Liver (tissue), 9 donors: ENCODE measurements around the gene ERBIN. TPM values are rescaled to one million over a fixed set of nuclear protein-coding genes. Genes with fewer than 3 reads are reported as not detected.
A peak's percentile ranks its signal among the peaks of the same experiment; 100 is the strongest.

Experiments
- DNase-seq: peaks from one replicate; pipeline ENCODE4 v3.0.0-alpha.2; 2017; ENCODE audit warnings: low spot score
- H3K27ac ChIP-seq, 2 donors: one replicate each; pipeline ENCODE4 v1.7.0; 2013; ENCODE audit warnings: inconsistent platforms in 2 of 2, low read length in 2 of 2, control low read depth in 1 of 2, low read depth in 1 of 2, mild to moderate bottlenecking in 1 of 2
- H3K27me3 ChIP-seq, 4 donors: one replicate each; pipeline versions ENCODE4 v1.6.1 to v1.7.0; 2013; ENCODE audit warnings: low read length in 3 of 4, inconsistent platforms in 1 of 4, mild to moderate bottlenecking in 1 of 4, moderate library complexity in 1 of 4; ENCODE audit not compliant: control insufficient read depth in 4 of 4, insufficient read depth in 4 of 4
- H3K36me3 ChIP-seq, 4 donors: one replicate each; pipeline versions ENCODE4 v1.6.1 to v1.7.0; 2013; ENCODE audit warnings: low read length in 3 of 4, mild to moderate bottlenecking in 3 of 4, low read depth in 1 of 4, moderate library complexity in 1 of 4; ENCODE audit not compliant: control insufficient read depth in 4 of 4, insufficient read depth in 3 of 4
- H3K4me1 ChIP-seq, 4 donors: one replicate each; pipeline versions ENCODE4 v1.6.1 to v1.7.0; 2013; ENCODE audit warnings: low read length in 3 of 4, mild to moderate bottlenecking in 3 of 4, moderate library complexity in 1 of 4; ENCODE audit not compliant: control insufficient read depth in 4 of 4, insufficient read depth in 4 of 4
- H3K4me3 ChIP-seq, 3 donors: one replicate each; pipeline versions ENCODE4 v1.6.1 to v1.7.0; 2013; ENCODE audit warnings: low read length in 3 of 3, control low read depth in 1 of 3, low read depth in 1 of 3, mild to moderate bottlenecking in 1 of 3
- H3K9ac ChIP-seq, 2 donors: one replicate each; pipeline ENCODE4 v1.7.0; 2013; ENCODE audit warnings: low read length in 2 of 2, mild to moderate bottlenecking in 2 of 2, moderate library complexity in 2 of 2, control low read depth in 1 of 2, low read depth in 1 of 2
- H3K9me3 ChIP-seq, 4 donors: one replicate each; pipeline versions ENCODE4 v1.6.1 to v1.7.0; 2013; ENCODE audit warnings: low read length in 3 of 4; ENCODE audit not compliant: control insufficient read depth in 4 of 4
- CTCF ChIP-seq: fragments of 150-350 bp; IDR thresholded peaks from 2 replicates; pipeline ENCODE4 v1.5.1; 2017; ENCODE audit warnings: improper control_type of control experiment, low read depth, low read length; ENCODE audit not compliant: missing input control
- EGR1 ChIP-seq, 2 donors: IDR thresholded peaks; 2 replicates each; pipeline ENCODE4 v1.6.1; 2016 to 2018; ENCODE audit warnings: antibody characterized with exemption in 2 of 2, low read depth in 2 of 2
- FOXA1 ChIP-seq: IDR thresholded peaks from 2 replicates; pipeline ENCODE4 v1.6.1; 2016; ENCODE audit warnings: antibody characterized with exemption
- FOXA2 ChIP-seq: IDR thresholded peaks from 2 replicates; pipeline ENCODE4 v1.6.1; 2016; ENCODE audit warnings: antibody characterized with exemption
- GABPA ChIP-seq, 2 donors: IDR thresholded peaks in 1 of 2; conservative IDR thresholded peaks in 1 of 2; 2 replicates each; pipeline ENCODE4 v1.6.1; 2016; ENCODE audit warnings: antibody characterized with exemption in 2 of 2, mild to moderate bottlenecking in 1 of 2, moderate library complexity in 1 of 2
- HNF4A ChIP-seq, 2 donors: conservative IDR thresholded peaks; 2 replicates each; pipeline ENCODE4 v1.6.1; 2016; ENCODE audit warnings: antibody characterized with exemption in 2 of 2, mild to moderate bottlenecking in 2 of 2
- HNF4G ChIP-seq: IDR thresholded peaks from 2 replicates; pipeline ENCODE4 v1.6.1; 2016; ENCODE audit warnings: antibody characterized with exemption
- JUND ChIP-seq, 2 donors: IDR thresholded peaks; 2 replicates each; pipeline ENCODE4 v1.6.1; 2016; ENCODE audit warnings: antibody characterized with exemption in 2 of 2
- NR2F2 ChIP-seq: IDR thresholded peaks from 2 replicates; pipeline ENCODE4 v1.6.1; 2016; ENCODE audit warnings: antibody characterized with exemption
- RAD21 ChIP-seq, 2 donors: IDR thresholded peaks; 2 replicates each; pipeline ENCODE4 v1.6.1; 2016; ENCODE audit warnings: antibody characterized with exemption in 2 of 2, mild to moderate bottlenecking in 2 of 2
- REST ChIP-seq: IDR thresholded peaks from 2 replicates; pipeline ENCODE4 v1.6.1; 2016; ENCODE audit warnings: antibody characterized with exemption, mild to moderate bottlenecking
- RXRA ChIP-seq, 2 donors: IDR thresholded peaks; 2 replicates each; pipeline ENCODE4 v1.6.1; 2017 to 2018; ENCODE audit warnings: antibody characterized with exemption in 2 of 2, mild to moderate bottlenecking in 1 of 2
- SP1 ChIP-seq: IDR thresholded peaks from 2 replicates; pipeline ENCODE4 v1.6.1; 2018; ENCODE audit warnings: antibody characterized with exemption, mild to moderate bottlenecking
- YY1 ChIP-seq: IDR thresholded peaks from 2 replicates; pipeline ENCODE4 v1.6.1; 2016; ENCODE audit warnings: antibody characterized with exemption, mild to moderate bottlenecking
- WGBS: extraction: QIAGEN DNeasy Blood & Tissue Kit; methylation state at CpG from one replicate; pipeline ENCODE4 v1.1.7; 2013; 5-methylcytosine and 5-hydroxymethylcytosine counted together
- polyA plus RNA-seq, 2 donors: library from polyadenylated mRNA; stranded (reverse) in 1 of 2; unstranded in 1 of 2; fragments of 200-250 nt in 1 of 2; fragments of >200 nt in 1 of 2; fragmentation: Nextera tagmentation in 1 of 2; extraction: Ambion mirVana in 1 of 2; gene quantifications; one replicate each; pipeline versions ENCODE4 v1.2.1 to v1.2.3, GENCODE V29; 2013 to 2015
- total RNA-seq, 2 donors: library from RNA; depleted of rRNA; stranded (reverse); fragments of >200 nt; gene quantifications; one replicate each; pipeline ENCODE4 v1.2.3, GENCODE V29; 2014
- TF ChIP-seq, protein P1 (sequence below): IDR thresholded peaks from 2 replicates; pipeline ENCODE4 v1.6.1; 2016; ENCODE audit warnings: antibody characterized with exemption
- TF ChIP-seq, protein P2 (sequence below): IDR thresholded peaks from 2 replicates; pipeline ENCODE4 v1.6.1; 2016; ENCODE audit warnings: antibody characterized with exemption
- TF ChIP-seq, protein P3 (sequence below): IDR thresholded peaks from 2 replicates; pipeline ENCODE4 v1.6.1; 2016; ENCODE audit warnings: antibody characterized with exemption
- donor health status: healthy.
- donor health status: healthy.
- donor health status: healthy.
- donor health status: healthy.
- donor health status: healthy.

The ERBIN gene
- total and polyA plus RNA-seq, 4 donors = 9.7 to 54.9 (median 32.5) TPM

- H3K27ac ChIP-seq = no peak overlapping the region
- no peaks in the 10 kb centered on the region for H3K27me3 ChIP-seq
- no peaks in the 10 kb centered on the region for H3K9me3 ChIP-seq
- peaks cover 0 to 7% (median 0%) of the 10 kb centered on the region in 4 donors for H3K4me1 ChIP-seq
- 66% methylated on average over 4 of the region's 4 CpGs for WGBS
- no peak overlapping the region for H3K9ac ChIP-seq
- TF ChIP-seq, protein P1, sequence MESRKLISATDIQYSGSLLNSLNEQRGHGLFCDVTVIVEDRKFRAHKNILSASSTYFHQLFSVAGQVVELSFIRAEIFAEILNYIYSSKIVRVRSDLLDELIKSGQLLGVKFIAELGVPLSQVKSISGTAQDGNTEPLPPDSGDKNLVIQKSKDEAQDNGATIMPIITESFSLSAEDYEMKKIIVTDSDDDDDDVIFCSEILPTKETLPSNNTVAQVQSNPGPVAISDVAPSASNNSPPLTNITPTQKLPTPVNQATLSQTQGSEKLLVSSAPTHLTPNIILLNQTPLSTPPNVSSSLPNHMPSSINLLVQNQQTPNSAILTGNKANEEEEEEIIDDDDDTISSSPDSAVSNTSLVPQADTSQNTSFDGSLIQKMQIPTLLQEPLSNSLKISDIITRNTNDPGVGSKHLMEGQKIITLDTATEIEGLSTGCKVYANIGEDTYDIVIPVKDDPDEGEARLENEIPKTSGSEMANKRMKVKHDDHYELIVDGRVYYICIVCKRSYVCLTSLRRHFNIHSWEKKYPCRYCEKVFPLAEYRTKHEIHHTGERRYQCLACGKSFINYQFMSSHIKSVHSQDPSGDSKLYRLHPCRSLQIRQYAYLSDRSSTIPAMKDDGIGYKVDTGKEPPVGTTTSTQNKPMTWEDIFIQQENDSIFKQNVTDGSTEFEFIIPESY = no peak
- TF ChIP-seq HNF4A (conservative IDR thresholded peaks at IDR 0.05) = peak in 1 of 2 donors; percentile 58
- TF ChIP-seq, protein P2, sequence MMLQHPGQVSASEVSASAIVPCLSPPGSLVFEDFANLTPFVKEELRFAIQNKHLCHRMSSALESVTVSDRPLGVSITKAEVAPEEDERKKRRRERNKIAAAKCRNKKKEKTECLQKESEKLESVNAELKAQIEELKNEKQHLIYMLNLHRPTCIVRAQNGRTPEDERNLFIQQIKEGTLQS = peak; percentile 38
- peak in 1 of 2 donors; percentile 30 for TF ChIP-seq EGR1 (IDR thresholded peaks at IDR 0.05; ENCODE audit: low read depth in 2 of 2)
- peak; percentile 49 for TF ChIP-seq YY1
- TF ChIP-seq RXRA (IDR thresholded peaks at IDR 0.05) = peak; percentile 20 to 72
- no peak for TF ChIP-seq FOXA1
- no peak for TF ChIP-seq GABPA (IDR thresholded peaks at IDR 0.05 in 1 of 2, conservative IDR thresholded peaks at IDR 0.05 in 1 of 2)
- peak in 1 of 2 donors; percentile 21 for TF ChIP-seq RAD21 (IDR thresholded peaks at IDR 0.05)
- peak in 1 of 2 donors; percentile 31 for TF ChIP-seq JUND (IDR thresholded peaks at IDR 0.05)
- peak; percentile 42 for TF ChIP-seq FOXA2
- no peak for TF ChIP-seq REST
- TF ChIP-seq, protein P3, sequence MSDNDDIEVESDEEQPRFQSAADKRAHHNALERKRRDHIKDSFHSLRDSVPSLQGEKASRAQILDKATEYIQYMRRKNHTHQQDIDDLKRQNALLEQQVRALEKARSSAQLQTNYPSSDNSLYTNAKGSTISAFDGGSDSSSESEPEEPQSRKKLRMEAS = peak; percentile 23
- TF ChIP-seq HNF4G = no peak
- peak; percentile 31 for TF ChIP-seq SP1
- H3K36me3 ChIP-seq = no peaks in the 10 kb centered on the region
- no peak for DNase-seq
- no peak overlapping the region for H3K4me3 ChIP-seq
Measured at GRCh38 chr5:65902104-65902503, 24.3 kb upstream of the ERBIN start.

DNA sequence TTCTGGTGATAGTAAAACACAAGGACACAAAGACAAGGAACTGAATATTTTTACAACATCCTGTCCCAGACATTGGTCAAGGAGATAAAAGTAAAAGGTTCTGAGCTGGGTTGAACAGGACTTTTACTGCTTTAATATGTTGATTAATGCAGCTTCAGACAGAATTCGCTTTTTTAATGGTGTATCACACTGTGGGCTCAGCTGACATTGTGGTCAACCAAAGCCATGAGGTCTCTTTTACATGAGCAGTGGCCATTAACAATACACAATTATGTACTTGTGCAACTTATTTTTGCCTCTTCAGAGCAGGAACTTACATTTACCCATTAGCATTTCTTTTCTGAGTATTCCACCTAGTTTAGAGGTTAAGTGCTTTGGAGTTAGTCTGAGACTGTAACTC, 22.8 kb upstream of the ERBIN start:
- Histone ChIP-seq H3K9ac (no peak overlapping the region), H3K27me3 (no peaks in the 10 kb centered on the region), H3K27ac (no peak overlapping the region), H3K4me3 (no peak overlapping the region), H3K36me3 (no peaks in the 10 kb centered on the region), H3K9me3 (no peaks in the 10 kb centered on the region), H3K4me1 (peaks cover 0 to 7% (median 0%) of the 10 kb centered on the region in 4 donors)
- DNase-seq = no peak
- 90% methylated on average over 1 of the region's 1 CpG for WGBS
- TF ChIP-seq NR2F2 (no peak), RXRA (IDR thresholded peaks at IDR 0.05) (no peak), HNF4G (no peak), FOXA2 (no peak), RAD21 (IDR thresholded peaks at IDR 0.05) (no peak), REST (no peak), SP1 (no peak), FOXA1 (no peak), CTCF (no peak)
- TF ChIP-seq, protein P3 = no peak
- TF ChIP-seq, protein P1 = no peak
